Breast epithelium (tissue), 4 donors: ENCODE results near the gene P2RX1. TPM values are rescaled to one million over a fixed set of nuclear protein-coding genes. Genes with fewer than 3 reads are reported as not detected.

ENCODE experiments used
- DNase-seq, 2 donors: peaks; one replicate each; pipeline ENCODE4 v3.0.0-alpha.2; 2019; ENCODE audit warnings: low spot score in 2 of 2
- H3K27ac ChIP-seq, 2 donors: fragments of 200-600 bp; sonication (generic) in 1 of 2; one replicate each; pipeline ENCODE4 v1.5.1; 2016 to 2019; ENCODE audit warnings: mild to moderate bottlenecking in 1 of 2
- H3K27me3 ChIP-seq, 2 donors: fragments of 200-600 bp; sonication (generic) in 1 of 2; one replicate each; pipeline versions ENCODE4 v1.5.1 to v1.6.0; 2017 to 2019; ENCODE audit warnings: control low read depth in 1 of 2, mild to moderate bottlenecking in 1 of 2
- H3K36me3 ChIP-seq: fragments of 200-600 bp; one replicate; pipeline ENCODE4 v1.5.1; 2019
- H3K4me1 ChIP-seq, 2 donors: fragments of 200-600 bp; sonication (generic); one replicate each; pipeline ENCODE4 v1.5.1; 2016 to 2019; ENCODE audit warnings: control low read depth in 1 of 2
- H3K4me3 ChIP-seq, 3 donors: fragments of 200-600 bp; sonication (generic); 1 replicate in 2 of 3; 2 replicates in 1 of 3; pipeline ENCODE4 v1.5.1; 2016 to 2019; ENCODE audit warnings: mild to moderate bottlenecking in 3 of 3, moderate library complexity in 2 of 3
- H3K9me3 ChIP-seq, 2 donors: fragments of 200-600 bp; sonication (generic) in 1 of 2; one replicate each; pipeline ENCODE4 v1.5.1; 2016 to 2019; ENCODE audit warnings: control low read depth in 1 of 2
- CTCF ChIP-seq, 3 donors: fragments of 450-650 bp; IDR thresholded peaks; one replicate each; pipeline ENCODE4 v1.5.1; 2016 to 2017; ENCODE audit warnings: antibody characterized with exemption in 3 of 3, mild to moderate bottlenecking in 3 of 3, moderate library complexity in 3 of 3
- POLR2A ChIP-seq: fragments of 450-650 bp; IDR thresholded peaks from one replicate; pipeline ENCODE4 v1.6.1; 2016; ENCODE audit warnings: antibody characterized with exemption, mild to moderate bottlenecking, moderate library complexity
- POLR2AphosphoS5 ChIP-seq, 3 donors: sonication (generic); formaldehyde crosslinking; IDR thresholded peaks; one replicate each; pipeline ENCODE4 v1.6.1; 2017; ENCODE audit warnings: antibody characterized with exemption in 3 of 3
- intact Hi-C: fragments of 100-400 bp; cut with DNase I; formaldehyde crosslinking; loops from one replicate; pipeline ENCODE4 v1.15.1; 2023; ENCODE audit warnings: low total_unique reads
- total RNA-seq, 3 donors: library from RNA; depleted of rRNA; stranded (reverse); fragments of >200 nt; gene quantifications; one replicate each; pipeline ENCODE4 v1.1.0, GENCODE V29; 2016

Gene P2RX1
- total RNA-seq, 3 donors from 2014 or later: 1.2 to 3.5 (median 2.0) TPM

- Histone ChIP-seq H3K9me3 (no peaks in the 10 kb centered on the region), H3K4me1 (no peaks in the 10 kb centered on the region), H3K27me3 (no peaks in the 10 kb centered on the region), H3K36me3 (no peaks in the 10 kb centered on the region), H3K27ac (no peak overlapping the region), H3K4me3 (no peak overlapping the region)
- no peak for TF ChIP-seq POLR2A
- no peak for TF ChIP-seq CTCF (IDR thresholded peaks at IDR 0.05)
- no peak for TF ChIP-seq POLR2AphosphoS5 (IDR thresholded peaks at IDR 0.05)
- intact Hi-C loops: no loop called here
- DNase-seq: no peak
Measured at GRCh38 chr17:3903051-3903825, 13.0 kb downstream of the P2RX1 start.

- intact Hi-C loops: no loop called here
- no peaks in the 10 kb centered on the region for H3K27me3 ChIP-seq
- H3K9me3 ChIP-seq: no peaks in the 10 kb centered on the region
- TF ChIP-seq POLR2A (no peak), POLR2AphosphoS5 (IDR thresholded peaks at IDR 0.05) (no peak), CTCF (IDR thresholded peaks at IDR 0.05) (no peak)
- no peak overlapping the region for H3K27ac ChIP-seq
- no peaks in the 10 kb centered on the region for H3K36me3 ChIP-seq
- no peak overlapping the region for H3K4me3 ChIP-seq
- no peaks in the 10 kb centered on the region for H3K4me1 ChIP-seq
- no peak for DNase-seq
Measured at GRCh38 chr17:3900646-3901045, 15.6 kb downstream of the P2RX1 start.

- Histone ChIP-seq H3K27me3 (no peaks in the 10 kb centered on the region), H3K4me1 (peaks cover 0 to 12% of the 10 kb centered on the region in 2 donors), H3K9me3 (no peaks in the 10 kb centered on the region), H3K36me3 (no peaks in the 10 kb centered on the region), H3K4me3 (no peak overlapping the region), H3K27ac (no peak overlapping the region)
- TF ChIP-seq POLR2AphosphoS5 (IDR thresholded peaks at IDR 0.05): no peak
- intact Hi-C loops: loop anchor here (5.0 kb wide), 1 partner anchor 1030 kb away; no protein-coding TSS in a partner anchor
- no peak for DNase-seq
Measured at GRCh38 chr17:3897731-3898130, 18.5 kb downstream of the P2RX1 start.

- no peaks in the 10 kb centered on the region for H3K27me3 ChIP-seq
- TF ChIP-seq CTCF (IDR thresholded peaks at IDR 0.05): no peak
- TF ChIP-seq POLR2AphosphoS5 (IDR thresholded peaks at IDR 0.05): no peak
- TF ChIP-seq POLR2A: no peak
- H3K36me3 ChIP-seq: no peaks in the 10 kb centered on the region
- H3K27ac ChIP-seq: no peak overlapping the region
- intact Hi-C loops: loop anchor here (5.0 kb wide), 1 partner anchor 1030 kb away; no protein-coding TSS in a partner anchor
- no peak for DNase-seq
- peaks cover 3 to 12% of the 10 kb centered on the region in 2 donors for H3K4me1 ChIP-seq
- no peaks in the 10 kb centered on the region for H3K9me3 ChIP-seq
- no peak overlapping the region for H3K4me3 ChIP-seq
Measured at GRCh38 chr17:3896968-3897235, 19.4 kb downstream of the P2RX1 start.

GRCh38 chr17:3896108-3896967 is 19.9 kb downstream of the P2RX1 start:
- intact Hi-C loops: loop anchor here (5.0 kb wide), 1 partner anchor 1029 kb away; no protein-coding TSS in a partner anchor
- Histone ChIP-seq H3K4me3 (no peak overlapping the region), H3K27ac (peak overlapping the region; percentile 8 to 75), H3K36me3 (no peaks in the 10 kb centered on the region), H3K9me3 (no peaks in the 10 kb centered on the region), H3K4me1 (peaks cover 3 to 12% of the 10 kb centered on the region in 2 donors), H3K27me3 (no peaks in the 10 kb centered on the region)
- TF ChIP-seq POLR2A (no peak), POLR2AphosphoS5 (IDR thresholded peaks at IDR 0.05) (no peak), CTCF (IDR thresholded peaks at IDR 0.05) (no peak)
- no peak for DNase-seq
